T47D (cell line): ENCODE data around the gene GOLPH3L.
A peak's percentile ranks its signal among the peaks of the same experiment; 100 is the strongest.
"Not testable (repeated sequence)": the region's sequence is repeated elsewhere in the genome, so short reads cannot be mapped to it uniquely, and the experiment has no call there.

ENCODE experiments used
- DNase-seq, 2 experiments: peaks; one replicate each; pipeline versions ENCODE4 v3.0.0 to v3.0.0-alpha.2; 2011 to 2012; ENCODE audit warnings: low read depth in 1 of 2, low spot score in 1 of 2
- JUND ChIP-seq: IDR thresholded peaks from 2 replicates; pipeline ENCODE4 v1.6.1; 2012; ENCODE audit warnings: low read depth
- in situ Hi-C: cut with HindIII; loops from 2 replicates; pipeline ENCODE4 v1.10.0; 2016; ENCODE audit warnings: low sequenced_read_pairs, low pct_unique_long_range_greater_than_20kb

Gene GOLPH3L

DNA sequence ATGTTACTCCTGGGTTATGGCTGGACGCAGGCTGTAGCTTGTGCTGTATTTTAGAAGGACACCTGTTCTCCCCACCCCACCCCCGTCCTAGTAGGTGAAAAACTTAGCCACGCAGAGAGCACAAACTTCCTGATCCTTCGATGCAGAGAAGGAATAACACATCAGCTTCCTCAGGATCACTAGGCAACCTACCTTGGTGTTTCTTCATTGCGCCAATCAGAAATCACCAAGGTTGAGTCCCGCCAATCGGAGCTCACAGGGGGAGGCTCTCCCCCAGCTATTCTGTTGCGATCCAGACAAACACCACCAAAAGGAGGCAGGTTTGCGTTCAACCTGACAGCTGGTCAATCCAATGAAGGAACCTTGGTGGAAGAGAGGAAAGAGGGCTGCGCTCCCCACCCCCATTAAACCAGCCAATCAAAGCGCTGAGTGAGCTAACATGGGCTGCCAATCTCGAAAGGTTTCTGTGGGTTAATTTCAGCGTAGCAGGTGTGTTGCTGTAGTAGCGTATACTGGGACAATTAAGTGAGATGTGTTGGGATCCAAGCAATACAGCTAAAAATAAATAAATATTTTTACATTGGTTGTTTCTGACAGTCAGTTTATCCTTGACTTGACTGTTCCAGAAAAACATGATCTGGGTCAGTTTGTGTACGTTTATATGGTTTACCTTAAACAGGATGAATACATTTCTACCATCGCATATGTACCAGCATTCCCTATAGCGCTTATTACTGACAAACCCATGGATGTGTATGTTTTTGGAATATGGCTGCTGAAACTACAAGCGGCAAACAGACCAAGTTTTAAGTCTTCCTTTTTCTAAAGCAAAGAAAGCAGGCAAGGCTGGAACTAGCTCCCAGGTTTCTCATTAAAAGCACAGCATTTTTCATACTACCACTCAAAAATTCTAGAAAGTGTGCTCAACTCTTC, at the start of gene GOLPH3L:
TSS of gene GOLPH3L (minus strand) at position 160 of the 933 bp plus-strand sequence. CDS start 2,316 bp downstream, outside the sequence.
- TF ChIP-seq JUND, result no peak
- in situ Hi-C loops, result no loop called here
- DNase-seq, result peak; percentile 83 to 100

DNA sequence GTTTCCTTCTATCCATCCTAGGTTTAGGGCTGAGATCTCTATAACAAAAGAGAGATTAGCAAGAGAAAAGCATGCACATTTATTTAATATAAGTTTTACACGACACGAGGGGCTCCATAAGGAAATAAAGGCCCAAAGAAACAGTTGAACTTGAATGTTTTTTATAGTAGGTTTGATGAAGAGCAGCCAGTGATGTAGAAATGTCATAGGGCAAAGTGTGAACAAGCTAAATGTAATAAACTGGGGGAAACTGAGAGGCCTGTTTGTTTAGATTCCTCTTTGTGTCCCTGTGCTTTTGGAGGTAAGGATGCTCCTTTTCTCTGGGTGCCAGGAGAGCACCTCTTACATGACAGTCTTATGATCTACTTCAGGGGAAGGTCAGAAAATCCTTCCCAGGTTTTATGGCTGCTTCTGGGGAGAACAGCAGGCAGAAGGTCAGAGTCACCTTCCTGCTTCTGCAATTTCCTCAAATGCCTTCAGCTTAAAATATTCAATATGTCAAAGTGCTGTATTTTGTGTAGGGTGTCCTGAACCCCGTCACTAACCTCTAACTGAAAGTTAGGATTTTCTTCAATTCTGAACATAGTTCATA, 33.3 kb upstream of the GOLPH3L start:
- in situ Hi-C loops, result no loop called here
- no peak for TF ChIP-seq JUND
- no peak for DNase-seq

DNA sequence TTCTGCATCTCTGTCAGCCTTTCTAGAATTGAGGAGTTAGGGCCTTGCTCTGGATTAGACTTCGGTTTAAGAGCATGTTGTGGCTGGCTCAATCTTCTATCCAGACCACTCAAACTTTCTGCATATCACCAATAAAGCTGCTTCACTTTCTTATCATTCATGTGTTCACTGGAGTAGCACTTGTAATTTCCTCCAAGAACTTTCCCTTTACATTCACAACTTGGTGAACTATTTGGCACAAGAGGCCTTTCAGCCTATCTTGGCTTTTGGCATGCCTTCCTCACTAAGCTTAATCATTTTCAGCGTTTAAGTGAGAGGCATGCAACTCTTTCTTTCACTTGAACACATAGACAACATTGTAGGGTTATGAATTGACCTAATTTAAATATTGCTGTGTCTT, 27.4 kb upstream of the GOLPH3L start:
- in situ Hi-C loops, result no loop called here
- DNase-seq, result no peak
- TF ChIP-seq JUND, result no peak

DNA sequence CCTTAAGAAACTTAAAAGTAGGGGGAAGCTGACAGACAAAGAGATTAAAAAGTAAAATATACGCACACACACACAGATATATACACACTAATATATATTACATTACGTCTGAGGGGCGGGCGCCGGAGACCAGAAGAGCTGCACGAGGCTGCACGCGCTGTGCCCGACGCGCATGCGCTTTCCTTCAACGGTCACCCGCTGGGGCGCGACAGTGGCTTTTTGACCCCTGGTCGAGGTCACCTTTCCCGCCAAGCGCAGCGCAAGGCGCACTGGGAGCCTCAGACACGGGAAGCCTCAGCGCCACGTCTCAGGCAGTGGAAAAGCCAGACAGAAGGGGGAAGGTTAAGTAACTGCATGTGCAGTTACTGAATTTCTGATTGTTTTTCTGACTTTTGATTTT, 23.7 kb upstream of the GOLPH3L start, which contains the start of gene HORMAD1:
TSS of gene HORMAD1 (minus strand) at position 193 of the 400 bp plus-strand sequence. CDS start 1,390 bp downstream, outside the sequence.
- in situ Hi-C loops, result no loop called here
- no peak for DNase-seq
- no peak for TF ChIP-seq JUND

DNA sequence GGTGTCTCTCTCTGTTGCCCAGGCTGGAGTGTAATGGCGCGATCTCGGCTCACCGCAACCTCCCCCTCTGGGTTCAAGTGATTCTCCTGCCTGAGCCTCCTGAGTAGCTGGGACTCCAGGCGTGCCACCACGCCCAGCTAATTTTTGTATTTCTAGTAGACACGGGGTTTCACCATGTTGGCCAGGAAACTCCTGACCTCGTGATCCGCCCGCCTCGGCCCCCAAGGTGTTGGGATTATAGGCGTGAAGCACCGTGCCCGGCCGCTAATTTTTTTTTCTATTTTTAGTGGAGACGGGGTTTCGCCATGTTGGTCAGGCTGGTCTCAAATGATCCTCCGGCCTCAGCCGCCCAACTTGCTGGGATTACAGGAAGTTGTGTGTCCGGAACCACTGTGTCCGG, 23.1 kb upstream of the GOLPH3L start:
- TF ChIP-seq JUND, result no peak
- no peak for DNase-seq
- in situ Hi-C loops, result no loop called here

DNA sequence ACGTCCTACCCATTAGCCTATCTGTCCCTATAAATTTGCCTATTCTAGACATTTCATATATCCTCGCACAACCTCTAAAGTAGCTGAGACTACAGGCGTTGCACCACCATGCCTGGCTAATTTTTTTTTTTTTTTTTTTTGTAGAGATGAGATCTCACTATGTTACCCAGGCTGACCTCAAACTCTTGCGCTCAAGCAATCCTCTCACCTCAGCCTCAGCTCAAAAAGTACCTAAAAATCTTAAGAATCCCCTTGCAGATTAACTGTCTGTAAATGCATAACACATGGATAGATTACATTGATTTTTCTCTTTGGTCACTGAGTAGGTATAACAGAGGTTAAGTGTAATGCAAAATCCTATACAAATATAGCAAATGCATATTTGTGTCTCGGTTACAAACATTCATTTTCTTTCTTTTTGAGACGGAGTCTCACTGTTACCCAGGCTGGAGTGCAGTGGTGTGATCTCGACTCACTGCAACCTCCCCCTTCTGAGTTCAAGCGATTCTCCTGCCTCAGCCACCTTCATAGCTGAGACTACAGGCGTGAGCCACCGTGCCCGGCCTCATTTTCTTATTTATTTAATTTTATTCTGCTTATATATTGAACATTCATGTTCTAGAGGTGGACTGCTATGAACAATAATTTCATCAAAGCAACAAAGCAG, 21.4 kb upstream of the GOLPH3L start:
- DNase-seq, result no peak
- no peak for TF ChIP-seq JUND
- in situ Hi-C loops, result no loop called here

DNA sequence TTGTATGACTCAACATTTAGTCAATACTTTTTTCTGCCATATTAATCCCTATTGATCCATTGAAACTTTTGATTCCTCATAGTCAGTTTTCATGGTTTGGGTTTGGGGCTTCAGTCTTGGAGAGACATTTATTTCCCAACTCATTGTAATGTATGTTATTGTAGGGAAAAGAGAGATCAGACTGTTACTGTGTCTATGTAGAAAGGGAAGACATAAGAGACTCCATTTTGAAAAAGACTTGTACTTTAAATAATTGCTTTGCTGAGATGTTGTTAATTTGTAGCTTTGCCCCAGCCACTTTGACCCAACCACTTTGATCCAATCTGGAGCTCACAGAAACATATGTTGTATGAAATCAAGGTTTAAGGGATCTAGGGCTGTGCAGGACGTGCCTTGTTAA, 12.1 kb upstream of the GOLPH3L start:
- in situ Hi-C loops, DNase-seq: not testable (repeated sequence)

DNA sequence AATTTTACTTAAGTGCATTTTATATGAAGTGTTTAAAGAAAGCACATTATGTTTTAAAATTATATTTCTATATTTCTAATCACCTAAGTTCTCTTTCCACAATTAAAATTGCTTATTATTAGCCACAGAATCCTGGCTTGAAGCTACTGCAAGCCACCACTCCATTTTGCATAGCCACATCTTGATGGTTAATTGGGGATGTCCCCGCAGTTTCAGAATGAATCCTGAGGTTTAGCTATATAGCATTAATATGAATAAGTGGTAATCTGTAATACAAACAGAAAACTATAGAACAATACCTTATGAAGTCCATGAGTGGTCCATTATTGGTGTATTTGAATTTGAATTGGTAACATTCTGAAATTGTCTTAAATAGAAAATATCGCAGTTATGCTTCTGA, 11.6 kb upstream of the GOLPH3L start:
- TF ChIP-seq JUND, result no peak
- no peak for DNase-seq
- in situ Hi-C loops, result no loop called here

DNA sequence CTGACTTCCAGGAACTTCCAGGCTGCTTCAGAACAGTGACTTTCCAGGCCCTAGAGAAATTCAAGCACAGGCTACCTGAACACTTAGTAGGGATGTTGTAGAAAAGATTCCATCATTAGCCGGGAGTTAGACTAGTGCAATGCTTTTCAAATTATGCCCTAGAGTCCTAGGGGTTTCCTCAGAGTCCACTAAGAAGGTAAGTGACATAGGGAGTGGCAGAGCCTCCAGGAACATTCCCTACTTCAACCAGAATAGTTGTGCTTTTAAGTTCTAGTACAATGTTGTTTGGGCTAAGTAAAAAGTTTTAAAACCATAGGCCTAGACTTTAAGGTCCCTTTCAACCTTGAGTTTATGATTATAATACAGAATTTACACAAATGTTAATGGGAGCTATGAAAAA, 9.1 kb upstream of the GOLPH3L start:
- in situ Hi-C loops, result no loop called here
- no peak for TF ChIP-seq JUND
- no peak for DNase-seq

DNA sequence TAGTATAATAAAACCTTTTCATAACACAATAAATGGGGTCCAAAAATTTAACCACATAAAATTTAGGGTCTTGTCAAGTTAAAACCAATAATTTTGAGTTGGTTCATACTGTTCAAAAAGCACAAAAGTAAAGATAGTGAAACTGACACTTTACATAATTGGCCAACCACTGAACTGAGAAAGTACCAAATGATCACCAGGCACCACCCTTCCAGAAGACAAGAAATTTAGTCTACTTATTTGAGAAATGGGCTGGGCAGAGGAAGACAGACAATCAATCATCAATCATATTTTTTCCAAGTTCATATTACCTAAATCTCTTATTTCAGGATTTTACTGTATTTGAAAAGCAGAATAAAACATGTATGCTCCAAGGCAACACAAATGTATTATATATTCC, 6.5 kb upstream of the GOLPH3L start:
- no peak for TF ChIP-seq JUND
- in situ Hi-C loops, result no loop called here
- no peak for DNase-seq

DNA sequence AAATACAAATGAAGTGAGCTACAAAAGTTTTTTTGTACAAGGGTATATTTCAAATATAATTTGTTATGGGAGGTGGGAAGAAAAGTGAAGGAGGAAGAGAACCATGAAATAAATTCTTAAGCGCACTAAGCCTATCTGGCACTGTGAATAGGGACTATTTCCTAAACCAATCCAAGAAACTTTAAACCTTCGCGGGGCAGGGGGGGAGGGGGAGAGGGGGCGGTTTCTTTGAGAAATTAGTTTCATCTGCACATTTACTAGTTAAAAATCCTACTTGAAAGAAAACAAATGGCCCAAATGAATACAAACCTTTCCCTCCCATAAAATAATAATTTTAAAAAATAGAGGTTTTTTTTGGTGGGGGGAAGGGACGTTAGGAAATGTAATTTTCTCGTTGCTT, 364 bp downstream of the GOLPH3L start:
- peak in 1 of 2 experiments; percentile 11 for DNase-seq
- no peak for TF ChIP-seq JUND
- in situ Hi-C loops, result no loop called here

DNA sequence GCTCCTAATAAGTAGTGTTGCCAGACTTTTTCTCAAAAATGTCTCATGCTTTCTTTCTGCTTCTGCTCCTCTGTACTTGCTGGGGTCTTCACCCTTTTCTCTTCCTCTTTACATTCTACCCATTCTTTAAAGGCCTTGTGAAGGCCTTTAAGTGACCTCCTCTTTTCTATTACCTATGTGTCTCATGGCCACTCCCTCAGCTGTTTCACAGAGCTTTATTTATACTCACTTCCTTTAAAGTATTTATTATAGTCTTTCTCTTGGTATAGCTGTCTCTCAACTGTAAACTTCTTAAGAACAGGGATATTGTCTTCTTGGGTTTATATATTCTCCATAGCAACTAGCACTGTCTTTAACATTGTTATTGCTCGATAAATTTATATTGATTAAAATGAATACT, 792 bp downstream of the GOLPH3L start:
- no peak for TF ChIP-seq JUND
- DNase-seq, result no peak
- in situ Hi-C loops, result no loop called here

DNA sequence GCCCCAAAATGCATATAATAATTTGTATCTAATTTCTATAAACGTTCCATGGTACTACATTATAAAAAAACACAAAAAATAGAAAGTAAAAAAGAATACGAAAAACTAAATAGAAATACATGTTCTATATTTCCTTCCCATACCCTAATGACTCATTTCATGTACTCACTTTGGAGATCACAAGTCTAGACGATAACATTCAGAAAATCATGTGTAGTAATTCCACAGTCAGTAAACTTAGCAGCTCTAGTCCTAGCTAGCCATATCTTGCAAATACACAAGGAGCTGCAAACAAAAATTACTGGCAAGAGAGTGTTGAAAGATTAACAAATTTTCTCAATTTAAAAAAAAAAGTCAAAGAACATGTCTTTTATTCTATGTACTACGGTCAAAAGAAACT, 1.4 kb downstream of the GOLPH3L start:
- no peak for TF ChIP-seq JUND
- no peak for DNase-seq
- in situ Hi-C loops, result no loop called here
